Measurements from ENCODE around the gene TFR2. TPM values are rescaled to one million over a fixed set of nuclear protein-coding genes. Genes with fewer than 3 reads are reported as not detected.

TFR2 gene
- total and polyA plus RNA-seq, 2 of the 13 experiments (the other 11 are each of a cell fraction or from before 2014, with no cell fraction given), result 36.9 to 64.2 TPM

- TF ChIP-seq PCBP2 (optimal IDR thresholded peaks at IDR 0.05; ENCODE audit: low read depth, low read length, poor library complexity, severe bottlenecking), result no peak
- no peak for TF ChIP-seq ZNF224 (CRISPR knock-in tag; IDR thresholded peaks at IDR 0.05)
- TF ChIP-seq ZHX2 (IDR thresholded peaks at IDR 0.05; ENCODE audit: low read depth), result no peak
- no peak for TF ChIP-seq ZHX2 (CRISPR knock-in tag; IDR thresholded peaks at IDR 0.05; ENCODE audit: borderline replicate concordance)
- TF ChIP-seq CHD4 (IDR thresholded peaks at IDR 0.05; ENCODE audit: borderline replicate concordance, low read length), result no peak
- no peak for TF ChIP-seq NAIF1 (CRISPR knock-in tag; IDR thresholded peaks at IDR 0.05; ENCODE audit: borderline replicate concordance)
- TF ChIP-seq, protein P1, sequence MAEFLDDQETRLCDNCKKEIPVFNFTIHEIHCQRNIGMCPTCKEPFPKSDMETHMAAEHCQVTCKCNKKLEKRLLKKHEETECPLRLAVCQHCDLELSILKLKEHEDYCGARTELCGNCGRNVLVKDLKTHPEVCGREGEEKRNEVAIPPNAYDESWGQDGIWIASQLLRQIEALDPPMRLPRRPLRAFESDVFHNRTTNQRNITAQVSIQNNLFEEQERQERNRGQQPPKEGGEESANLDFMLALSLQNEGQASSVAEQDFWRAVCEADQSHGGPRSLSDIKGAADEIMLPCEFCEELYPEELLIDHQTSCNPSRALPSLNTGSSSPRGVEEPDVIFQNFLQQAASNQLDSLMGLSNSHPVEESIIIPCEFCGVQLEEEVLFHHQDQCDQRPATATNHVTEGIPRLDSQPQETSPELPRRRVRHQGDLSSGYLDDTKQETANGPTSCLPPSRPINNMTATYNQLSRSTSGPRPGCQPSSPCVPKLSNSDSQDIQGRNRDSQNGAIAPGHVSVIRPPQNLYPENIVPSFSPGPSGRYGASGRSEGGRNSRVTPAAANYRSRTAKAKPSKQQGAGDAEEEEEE (CRISPR knock-in tag; IDR thresholded peaks at IDR 0.05; ENCODE audit: borderline replicate concordance), result no peak
- TF ChIP-seq FOXO1 (CRISPR knock-in tag; IDR thresholded peaks at IDR 0.05), result no peak
- TF ChIP-seq, protein P2, sequence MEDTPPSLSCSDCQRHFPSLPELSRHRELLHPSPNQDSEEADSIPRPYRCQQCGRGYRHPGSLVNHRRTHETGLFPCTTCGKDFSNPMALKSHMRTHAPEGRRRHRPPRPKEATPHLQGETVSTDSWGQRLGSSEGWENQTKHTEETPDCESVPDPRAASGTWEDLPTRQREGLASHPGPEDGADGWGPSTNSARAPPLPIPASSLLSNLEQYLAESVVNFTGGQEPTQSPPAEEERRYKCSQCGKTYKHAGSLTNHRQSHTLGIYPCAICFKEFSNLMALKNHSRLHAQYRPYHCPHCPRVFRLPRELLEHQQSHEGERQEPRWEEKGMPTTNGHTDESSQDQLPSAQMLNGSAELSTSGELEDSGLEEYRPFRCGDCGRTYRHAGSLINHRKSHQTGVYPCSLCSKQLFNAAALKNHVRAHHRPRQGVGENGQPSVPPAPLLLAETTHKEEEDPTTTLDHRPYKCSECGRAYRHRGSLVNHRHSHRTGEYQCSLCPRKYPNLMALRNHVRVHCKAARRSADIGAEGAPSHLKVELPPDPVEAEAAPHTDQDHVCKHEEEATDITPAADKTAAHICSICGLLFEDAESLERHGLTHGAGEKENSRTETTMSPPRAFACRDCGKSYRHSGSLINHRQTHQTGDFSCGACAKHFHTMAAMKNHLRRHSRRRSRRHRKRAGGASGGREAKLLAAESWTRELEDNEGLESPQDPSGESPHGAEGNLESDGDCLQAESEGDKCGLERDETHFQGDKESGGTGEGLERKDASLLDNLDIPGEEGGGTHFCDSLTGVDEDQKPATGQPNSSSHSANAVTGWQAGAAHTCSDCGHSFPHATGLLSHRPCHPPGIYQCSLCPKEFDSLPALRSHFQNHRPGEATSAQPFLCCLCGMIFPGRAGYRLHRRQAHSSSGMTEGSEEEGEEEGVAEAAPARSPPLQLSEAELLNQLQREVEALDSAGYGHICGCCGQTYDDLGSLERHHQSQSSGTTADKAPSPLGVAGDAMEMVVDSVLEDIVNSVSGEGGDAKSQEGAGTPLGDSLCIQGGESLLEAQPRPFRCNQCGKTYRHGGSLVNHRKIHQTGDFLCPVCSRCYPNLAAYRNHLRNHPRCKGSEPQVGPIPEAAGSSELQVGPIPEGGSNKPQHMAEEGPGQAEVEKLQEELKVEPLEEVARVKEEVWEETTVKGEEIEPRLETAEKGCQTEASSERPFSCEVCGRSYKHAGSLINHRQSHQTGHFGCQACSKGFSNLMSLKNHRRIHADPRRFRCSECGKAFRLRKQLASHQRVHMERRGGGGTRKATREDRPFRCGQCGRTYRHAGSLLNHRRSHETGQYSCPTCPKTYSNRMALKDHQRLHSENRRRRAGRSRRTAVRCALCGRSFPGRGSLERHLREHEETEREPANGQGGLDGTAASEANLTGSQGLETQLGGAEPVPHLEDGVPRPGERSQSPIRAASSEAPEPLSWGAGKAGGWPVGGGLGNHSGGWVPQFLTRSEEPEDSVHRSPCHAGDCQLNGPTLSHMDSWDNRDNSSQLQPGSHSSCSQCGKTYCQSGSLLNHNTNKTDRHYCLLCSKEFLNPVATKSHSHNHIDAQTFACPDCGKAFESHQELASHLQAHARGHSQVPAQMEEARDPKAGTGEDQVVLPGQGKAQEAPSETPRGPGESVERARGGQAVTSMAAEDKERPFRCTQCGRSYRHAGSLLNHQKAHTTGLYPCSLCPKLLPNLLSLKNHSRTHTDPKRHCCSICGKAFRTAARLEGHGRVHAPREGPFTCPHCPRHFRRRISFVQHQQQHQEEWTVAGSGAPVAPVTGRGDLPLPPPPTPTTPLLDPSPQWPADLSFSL (CRISPR knock-in tag; IDR thresholded peaks at IDR 0.05), result no peak
Measured at GRCh38 chr7:100679129-100679926, 38.0 kb upstream of the TFR2 start (continued).
